NOMO-1 treated with dmso at 0.1 percent for 144 hours (cell line): ENCODE results near the gene NRGN.
A peak's percentile ranks its signal among the peaks of the same experiment; 100 is the strongest.

Source experiments
- DNase-seq: peaks from one replicate; lab custom pipeline; 2025; ENCODE audit not compliant: unreplicated experiment; lab: John Stamatoyannopoulos, UW

NRGN gene

DNA sequence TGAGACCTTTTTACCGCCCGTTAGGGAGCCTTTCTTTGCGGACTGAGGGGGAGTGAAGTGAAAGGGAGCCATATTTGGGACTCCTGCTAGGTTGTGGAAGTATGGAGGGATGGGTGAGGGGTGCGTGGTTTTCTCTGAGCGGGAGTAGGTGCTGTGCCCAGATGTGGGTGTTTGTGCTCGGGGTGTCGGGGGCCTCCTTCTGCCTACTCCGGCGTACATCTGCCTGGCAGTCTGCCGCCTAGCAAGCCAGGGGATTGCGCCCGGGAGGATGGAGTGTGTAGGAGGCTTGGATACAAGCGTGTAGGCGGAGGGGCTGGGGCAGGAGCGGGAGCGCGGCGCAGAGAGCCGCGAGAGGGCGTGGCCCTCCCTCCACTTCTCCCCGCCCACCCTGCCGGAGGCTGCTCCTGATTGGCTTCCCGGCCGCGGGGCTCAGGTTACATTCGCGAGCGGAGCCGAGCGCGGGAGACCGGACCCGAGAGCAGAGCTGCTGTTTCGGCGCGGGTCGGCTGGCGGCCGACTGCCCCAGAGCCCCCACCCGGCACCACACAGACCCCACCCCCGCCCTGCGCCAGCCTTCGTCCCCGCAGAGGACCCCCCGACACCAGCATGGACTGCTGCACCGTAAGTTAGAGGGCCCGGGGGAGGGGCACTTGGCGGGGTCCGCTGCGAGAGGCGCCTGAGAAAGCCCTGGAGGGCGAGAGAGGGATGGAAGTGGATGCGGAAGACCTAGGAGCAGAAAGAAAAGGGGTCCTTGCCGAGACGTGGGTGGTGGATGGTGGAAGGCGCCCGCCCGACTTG, at the start of gene NRGN:
TSS of gene NRGN (plus strand) at position 464 of the 798 bp plus-strand sequence. CDS start at position 607, 143 bp downstream.
- DNase-seq, result peak; percentile 87

DNA sequence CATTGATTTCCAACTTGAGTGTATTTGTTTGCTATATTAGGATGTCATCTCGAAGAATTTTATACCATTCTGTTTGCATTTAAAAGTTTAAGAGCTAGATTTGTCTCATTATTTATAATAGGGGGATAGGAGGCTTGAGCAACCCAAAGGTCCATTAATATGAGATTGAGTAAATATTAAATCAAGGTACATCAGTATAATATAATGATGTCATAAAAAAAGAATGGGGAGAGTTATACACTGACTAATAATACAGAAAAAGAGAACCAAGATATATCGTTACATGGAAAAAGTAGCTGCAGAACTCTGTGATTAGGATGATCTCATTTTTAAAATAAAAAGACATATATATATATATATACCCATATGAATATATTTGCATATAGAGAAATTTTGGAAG, 46.6 kb upstream of the NRGN start:
- DNase-seq, result no peak

DNA sequence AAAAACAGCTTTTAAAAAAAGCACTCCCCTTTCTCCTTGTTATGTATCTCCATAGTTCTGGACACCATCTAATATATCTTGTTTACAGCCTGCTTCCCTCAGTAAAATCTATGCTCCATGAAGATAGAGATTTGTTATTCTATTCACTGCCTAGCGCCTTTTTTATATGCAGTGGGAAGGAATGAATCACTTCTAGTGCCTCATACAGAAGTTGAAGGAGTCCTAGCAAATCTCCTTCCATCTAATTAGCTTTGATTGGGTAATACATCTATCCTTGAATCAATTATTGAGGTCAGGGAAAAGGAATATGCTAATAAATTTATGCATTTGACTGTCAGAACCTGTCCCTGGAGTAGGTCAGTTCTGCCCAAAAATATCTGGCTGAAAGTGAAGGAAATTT, 40.2 kb upstream of the NRGN start:
- no peak for DNase-seq

GRCh38 chr11:124700028-124700427, 39.7 kb upstream of the NRGN start:
- DNase-seq, result no peak

DNA sequence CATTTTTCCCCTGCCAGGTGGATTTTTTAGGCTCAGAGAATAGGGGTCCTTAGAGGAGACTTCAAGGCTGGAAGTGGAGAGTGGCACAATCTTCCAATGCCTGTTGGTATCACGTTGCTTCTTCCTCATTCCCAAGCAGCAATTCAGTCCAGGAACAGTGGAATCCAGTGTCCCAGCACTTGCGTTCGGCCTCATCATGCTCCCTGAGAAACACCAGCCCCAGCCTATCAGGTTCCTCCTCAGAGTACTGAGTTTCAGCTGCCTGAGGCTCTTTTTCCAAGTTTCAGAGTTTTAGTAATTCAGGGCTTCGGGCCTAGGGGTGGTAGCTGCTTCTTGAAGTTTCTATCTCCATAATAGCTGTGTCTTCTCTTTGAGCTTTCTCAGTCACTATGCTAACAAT, 31.9 kb upstream of the NRGN start:
- no peak for DNase-seq

DNA sequence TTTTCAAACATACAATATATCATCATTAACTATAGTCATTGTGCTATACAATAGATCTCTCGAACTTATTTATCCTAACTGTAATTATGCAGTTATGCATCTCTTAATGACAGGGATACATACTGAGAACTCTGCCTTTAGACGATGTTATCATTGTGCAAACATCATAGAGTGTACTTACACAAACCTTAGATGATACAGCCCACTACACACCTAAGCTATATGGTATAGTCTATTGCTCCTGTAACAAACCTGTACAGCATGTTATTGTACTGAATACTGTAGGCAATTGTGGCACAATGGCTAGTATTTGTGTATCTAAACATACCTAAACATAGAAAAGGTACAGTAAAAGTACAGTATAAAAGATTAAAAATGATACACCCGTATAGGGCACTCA, 27.4 kb upstream of the NRGN start:
- DNase-seq, result no peak

GRCh38 chr11:124716591-124716990, 23.2 kb upstream of the NRGN start:
- DNase-seq, result no peak

DNA sequence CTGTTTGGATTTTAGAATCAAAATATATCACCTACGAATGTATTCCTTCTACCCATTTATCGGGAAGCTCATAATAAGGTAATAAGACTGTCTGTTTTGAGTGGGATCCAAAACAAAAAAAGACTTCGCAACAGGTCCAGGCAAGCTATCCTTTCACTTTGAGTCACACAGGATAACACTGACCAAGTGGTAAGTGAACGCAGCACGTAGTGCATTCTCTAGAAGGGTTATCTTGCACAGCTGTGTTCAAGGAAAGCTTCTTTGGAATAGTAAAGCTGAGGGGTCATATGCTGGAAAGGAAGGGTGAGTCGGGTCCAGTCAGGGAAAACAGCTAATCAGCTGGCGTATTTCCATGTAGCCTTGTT, 22.3 kb upstream of the NRGN start:
- DNase-seq, result no peak

GRCh38 chr11:124717786-124718651, 21.7 kb upstream of the NRGN start:
- no peak for DNase-seq

- DNase-seq, result no peak
These were observed 20.9 kb upstream of the NRGN start for GRCh38 chr11:124718801-124719200.

- no peak for DNase-seq
These were observed 20.2 kb upstream of the NRGN start for GRCh38 chr11:124719534-124719933.

DNA sequence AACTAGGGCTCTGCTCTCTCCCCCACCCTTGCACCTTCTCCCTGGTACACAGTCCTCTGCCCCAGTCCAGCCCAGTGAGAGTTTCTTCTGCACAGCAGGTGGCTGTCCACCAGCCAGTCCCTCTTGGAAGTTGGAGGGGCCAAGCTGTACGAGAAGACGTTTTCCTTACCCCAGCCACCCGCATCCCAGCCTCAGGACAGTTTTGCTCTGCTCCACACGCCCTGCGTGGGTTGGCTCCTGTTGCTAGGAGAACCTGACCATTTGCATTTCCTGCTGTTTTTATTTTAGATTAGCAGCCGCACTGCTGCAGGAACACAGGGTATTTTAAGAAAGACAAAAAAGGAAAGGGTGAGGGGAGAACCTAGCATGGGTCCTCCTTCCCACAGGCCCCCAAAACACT, 17.6 kb upstream of the NRGN start:
- no peak for DNase-seq

GRCh38 chr11:124724979-124725718, 14.6 kb upstream of the NRGN start:
- DNase-seq, result no peak

DNA sequence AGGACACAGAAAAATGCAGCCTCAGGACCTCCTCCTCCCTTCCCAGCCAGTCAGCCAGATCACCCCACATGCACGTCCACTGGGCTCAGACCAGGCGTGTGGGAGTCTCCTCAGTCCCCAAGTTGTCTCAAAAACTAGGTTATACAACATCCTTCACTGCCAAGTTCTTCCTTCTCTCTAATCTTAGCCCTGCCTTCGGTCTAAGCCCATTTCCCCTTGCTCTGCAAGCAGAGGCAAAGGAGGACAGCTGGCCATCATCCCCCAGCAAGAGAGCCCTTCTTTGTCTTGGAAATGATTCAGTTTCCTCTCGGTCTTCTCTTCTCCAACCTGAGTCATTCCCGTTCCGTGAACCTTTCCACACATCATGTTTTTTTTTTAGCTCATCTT, 14.0 kb upstream of the NRGN start:
- no peak for DNase-seq

GRCh38 chr11:124727474-124727873, 12.3 kb upstream of the NRGN start:
- DNase-seq, result no peak

GRCh38 chr11:124728134-124728533, 11.6 kb upstream of the NRGN start:
- DNase-seq, result no peak

DNA sequence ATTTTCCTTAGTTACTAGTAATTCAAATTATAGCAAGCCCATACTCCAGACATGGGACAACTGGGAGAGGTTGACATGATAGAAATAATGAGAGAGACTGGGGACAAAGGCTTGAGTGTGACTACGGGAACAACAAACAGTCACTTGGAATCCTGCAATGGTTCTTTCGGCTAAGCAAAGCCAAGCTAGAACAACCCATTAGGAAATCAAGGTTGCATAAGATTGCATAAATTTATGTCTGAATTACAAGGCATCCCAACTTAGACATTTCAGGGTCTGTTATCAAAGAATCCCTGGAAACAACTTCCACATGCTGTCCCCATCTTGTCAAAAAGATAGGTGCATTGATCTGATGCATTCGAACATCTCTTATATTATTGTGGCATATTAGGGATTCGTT, 10.2 kb upstream of the NRGN start:
- no peak for DNase-seq

DNA sequence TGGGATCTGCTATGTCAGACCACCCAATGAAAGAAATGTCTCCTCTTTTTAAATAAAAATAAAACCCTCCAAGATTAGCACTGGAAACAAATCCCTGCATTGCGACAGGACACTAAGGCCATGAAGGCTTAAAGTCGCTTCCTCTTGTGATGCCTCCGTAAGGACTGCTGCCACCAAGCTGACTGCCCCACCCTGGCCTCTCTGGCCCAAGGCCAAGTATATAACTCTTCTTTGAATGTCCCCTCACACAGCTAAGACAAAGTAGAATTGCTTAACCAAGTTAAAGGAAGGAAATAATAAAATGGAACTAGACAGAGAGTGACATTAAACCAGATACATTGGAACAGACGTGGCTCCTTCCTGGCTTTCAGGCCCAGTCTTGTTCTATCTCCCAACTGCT, 7.5 kb upstream of the NRGN start:
- peak; percentile 95 for DNase-seq

DNA sequence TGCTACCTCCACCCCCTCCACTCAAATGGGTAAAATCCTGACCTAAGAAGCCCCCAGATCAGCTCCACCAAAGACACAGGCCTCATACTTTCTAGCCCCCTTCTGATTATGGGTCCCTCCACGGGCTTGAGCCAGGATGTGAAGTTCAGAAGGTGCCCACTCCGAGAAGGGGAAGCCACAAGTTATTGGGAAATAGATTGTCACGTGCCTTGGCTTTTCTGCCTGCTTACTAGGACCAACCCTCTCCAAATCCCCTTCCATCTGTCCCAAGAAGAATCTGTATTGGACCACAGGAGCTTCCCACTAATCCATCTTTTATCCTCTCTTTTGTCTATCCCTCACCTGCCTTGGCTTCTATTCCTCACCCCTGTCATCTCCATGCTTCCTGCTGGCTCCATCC, 3.0 kb upstream of the NRGN start:
- peak; percentile 54 for DNase-seq

DNA sequence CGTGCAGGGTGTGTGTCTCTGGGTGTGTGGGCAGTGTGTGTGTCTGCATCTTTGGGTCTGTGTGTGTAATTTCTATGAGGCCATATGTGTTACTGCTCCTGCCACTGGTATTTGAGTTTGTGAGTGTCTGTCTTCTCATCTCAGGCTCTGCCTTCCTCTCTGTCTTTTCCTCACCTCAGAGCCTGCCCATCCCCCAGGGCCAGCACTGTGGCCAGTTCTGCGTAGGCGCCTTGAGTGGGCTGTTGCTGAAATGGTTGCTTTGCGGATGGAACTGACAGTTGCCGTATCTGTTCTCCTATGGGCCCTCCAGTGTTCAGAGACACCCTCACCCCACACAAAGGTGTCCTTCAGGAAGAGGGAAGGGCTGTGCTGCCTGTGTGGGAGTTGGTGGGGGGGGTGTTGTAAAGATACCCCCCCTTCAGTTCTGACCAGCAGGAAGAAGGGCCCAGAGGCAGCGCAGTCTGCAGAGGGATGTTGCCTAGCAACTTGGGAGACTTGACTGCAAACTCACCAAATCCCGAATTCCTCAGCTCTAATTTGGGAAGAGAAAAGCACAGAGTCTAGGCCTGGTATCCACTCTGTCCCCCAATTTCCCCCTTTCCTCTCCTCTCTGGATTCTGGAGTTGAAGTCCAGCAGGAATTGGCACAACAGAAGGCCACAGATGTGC, 2.0 kb upstream of the NRGN start:
- DNase-seq, result no peak
